H9 (cell line): ENCODE data around the gene SLC7A14. TPM values are rescaled to one million over a fixed set of nuclear protein-coding genes. Genes with fewer than 3 reads are reported as not detected.

Source experiments
- DNase-seq: peaks from one replicate; pipeline ENCODE4 v3.0.0-alpha.2; 2017
- H2AFZ ChIP-seq: one replicate; pipeline ENCODE4 v1.6.1; 2013; ENCODE audit warnings: mild to moderate bottlenecking, low read length, control low read depth, moderate library complexity
- H2AK5ac ChIP-seq: 2 replicates; pipeline ENCODE4 v1.6.1; 2013; ENCODE audit warnings: low read length, control low read depth, mixed read lengths; ENCODE audit not compliant: insufficient read length
- H2BK120ac ChIP-seq: one replicate; pipeline ENCODE4 v1.6.1; 2013; ENCODE audit warnings: low read depth, mild to moderate bottlenecking, low read length, control low read depth, inconsistent platforms; ENCODE audit not compliant: poor library complexity, severe bottlenecking
- H2BK12ac ChIP-seq: 2 replicates; pipeline ENCODE4 v1.6.1; 2013; ENCODE audit warnings: low read length, control low read depth, mixed read lengths, low read depth; ENCODE audit not compliant: insufficient read length
- H2BK15ac ChIP-seq: 2 replicates; pipeline ENCODE4 v1.6.1; 2013; ENCODE audit warnings: low read depth, low read length, control low read depth
- H2BK20ac ChIP-seq: one replicate; pipeline ENCODE4 v1.6.1; 2013; ENCODE audit warnings: low read depth, mild to moderate bottlenecking, low read length, control low read depth, inconsistent platforms; ENCODE audit not compliant: poor library complexity, severe bottlenecking
- H2BK5ac ChIP-seq: 2 replicates; pipeline ENCODE4 v1.6.1; 2013; ENCODE audit warnings: low read length, control low read depth, mixed read lengths; ENCODE audit not compliant: insufficient read length
- H3K14ac ChIP-seq: 2 replicates; pipeline ENCODE4 v1.6.1; 2013; ENCODE audit warnings: low read length, control low read depth; ENCODE audit not compliant: insufficient read depth
- H3K18ac ChIP-seq: 2 replicates; pipeline ENCODE4 v1.6.1; 2013; ENCODE audit warnings: low read depth, mild to moderate bottlenecking, mixed read lengths, low read length, control low read depth; ENCODE audit not compliant: insufficient read length
- H3K23ac ChIP-seq: 2 replicates; pipeline ENCODE4 v1.6.1; 2013; ENCODE audit warnings: low read length, control low read depth, mixed read lengths, low read depth; ENCODE audit not compliant: insufficient read length
- H3K23me2 ChIP-seq: 2 replicates; pipeline ENCODE4 v1.6.1; 2013; ENCODE audit warnings: low read depth, mild to moderate bottlenecking, mixed read lengths, low read length, control low read depth; ENCODE audit not compliant: insufficient read length, poor library complexity, severe bottlenecking
- H3K27ac ChIP-seq: 2 replicates; pipeline ENCODE4 v1.5.1; 2013; ENCODE audit warnings: low read length, control low read depth, mixed read lengths, low read depth; ENCODE audit not compliant: insufficient read length
- H3K27me3 ChIP-seq: 2 replicates; pipeline ENCODE4 v1.6.1; 2013; ENCODE audit warnings: low read length, control low read depth, inconsistent platforms; ENCODE audit not compliant: insufficient read depth
- H3K4ac ChIP-seq: 2 replicates; pipeline ENCODE4 v1.6.1; 2013; ENCODE audit warnings: low read depth, mild to moderate bottlenecking, control low read depth, inconsistent platforms, low read length, moderate library complexity
- H3K4me1 ChIP-seq: 2 replicates; pipeline ENCODE4 v1.6.1; 2013; ENCODE audit warnings: low read length, control low read depth, inconsistent platforms; ENCODE audit not compliant: insufficient read depth
- H3K4me2 ChIP-seq: 2 replicates; pipeline ENCODE4 v1.6.1; 2013; ENCODE audit warnings: low read length, control low read depth, mixed read lengths; ENCODE audit not compliant: insufficient read length, insufficient read depth
- H3K56ac ChIP-seq: 2 replicates; pipeline ENCODE4 v1.6.1; 2013; ENCODE audit warnings: low read depth, mild to moderate bottlenecking, mixed read lengths, low read length, control low read depth; ENCODE audit not compliant: insufficient read length
- H3K79me1 ChIP-seq: 2 replicates; pipeline ENCODE4 v1.6.1; 2013; ENCODE audit warnings: low read depth, mild to moderate bottlenecking, moderate library complexity, low read length, control low read depth, inconsistent platforms; ENCODE audit not compliant: insufficient read depth, poor library complexity, severe bottlenecking
- H3K79me2 ChIP-seq: 2 replicates; pipeline ENCODE4 v1.6.1; 2013; ENCODE audit warnings: low read length, control low read depth, inconsistent platforms; ENCODE audit not compliant: insufficient read depth
- H3K9ac ChIP-seq: 2 replicates; pipeline ENCODE4 v1.6.1; 2013; ENCODE audit warnings: low read length, control low read depth, mixed read lengths; ENCODE audit not compliant: insufficient read length; ENCODE audit errors: extremely low read depth
- H3K9me3 ChIP-seq: one replicate; pipeline ENCODE4 v1.6.1; 2013; ENCODE audit warnings: low read depth, low read length, inconsistent platforms; ENCODE audit not compliant: control insufficient read depth
- H3T11ph ChIP-seq: one replicate; pipeline ENCODE4 v1.6.1; 2013; ENCODE audit warnings: mild to moderate bottlenecking, low read length, control low read depth, inconsistent platforms
- H4K20me1 ChIP-seq: one replicate; pipeline ENCODE4 v1.6.1; 2013; ENCODE audit not compliant: control insufficient read depth, insufficient read length, insufficient read depth
- H4K5ac ChIP-seq: 2 replicates; pipeline ENCODE4 v1.6.1; 2013; ENCODE audit warnings: low read depth, mild to moderate bottlenecking, mixed read lengths, low read length, control low read depth; ENCODE audit not compliant: insufficient read length
- H4K8ac ChIP-seq: replicated peaks from 2 replicates; pipeline ENCODE4 v1.6.1; 2013; ENCODE audit warnings: low read length, control low read depth, mixed read lengths, low read depth; ENCODE audit not compliant: insufficient read length
- H4K91ac ChIP-seq: 2 replicates; pipeline ENCODE4 v1.6.1; 2013; ENCODE audit warnings: low read depth, mild to moderate bottlenecking, moderate library complexity, mixed read lengths, low read length, control low read depth; ENCODE audit not compliant: insufficient read length
- H3K27ac Mint-ChIP-seq, 3 experiments: 2 replicates in 2 of 3; 3 replicates in 1 of 3; pipeline ENCODE4 v1.8.0; 2020 to 2021; ENCODE audit warnings: mixed read lengths in 3 of 3, mild to moderate bottlenecking in 1 of 3, moderate library complexity in 1 of 3
- H3K27me3 Mint-ChIP-seq: 2 replicates; pipeline ENCODE4 v1.8.0; 2021; ENCODE audit warnings: low read depth, mild to moderate bottlenecking, moderate library complexity, mixed read lengths
- H3K36me3 Mint-ChIP-seq, 3 experiments: 2 replicates in 2 of 3; 3 replicates in 1 of 3; pipeline ENCODE4 v1.8.0; 2020 to 2021; ENCODE audit warnings: low read depth in 3 of 3, mixed read lengths in 3 of 3; ENCODE audit not compliant: insufficient read depth in 1 of 3
- H3K4me1 Mint-ChIP-seq, 2 experiments: 2 replicates each; pipeline ENCODE4 v1.8.0; 2020; ENCODE audit warnings: mixed read lengths in 2 of 2
- H3K4me3 Mint-ChIP-seq, 2 experiments: 2 replicates in 1 of 2; 3 replicates in 1 of 2; pipeline ENCODE4 v1.8.0; 2020 to 2021; ENCODE audit warnings: mild to moderate bottlenecking in 2 of 2, mixed read lengths in 2 of 2, moderate library complexity in 1 of 2
- H3K9me3 Mint-ChIP-seq, 2 experiments: 2 replicates in 1 of 2; 3 replicates in 1 of 2; pipeline ENCODE4 v1.8.0; 2020; ENCODE audit warnings: mild to moderate bottlenecking in 2 of 2, mixed read lengths in 2 of 2, moderate library complexity in 1 of 2
- WGBS: extraction: QIAGEN DNeasy Blood & Tissue Kit; methylation state at CpG from one replicate; pipeline ENCODE4 v1.1.7; 2013; ENCODE audit warnings: missing lambda C conversion rate, low lambda C conversion rate, mixed read lengths; ENCODE audit not compliant: insufficient read length; ENCODE audit errors: extremely low coverage; 5-methylcytosine and 5-hydroxymethylcytosine counted together
- total RNA-seq: library from RNA; stranded (reverse); gene quantifications from 2 replicates; pipeline ENCODE4 v1.2.1, GENCODE V29; 2021
- TF ChIP-seq, protein P1 (sequence below): fragments of 200-600 bp; sonication (generic); conservative IDR thresholded peaks from 3 replicates; pipeline ENCODE4 v1.8.0; 2021; ENCODE audit warnings: antibody characterized with exemption, mild to moderate bottlenecking

SLC7A14 gene
- total RNA-seq, 1 experiment from 2014 or later, result 0.42 TPM

DNA sequence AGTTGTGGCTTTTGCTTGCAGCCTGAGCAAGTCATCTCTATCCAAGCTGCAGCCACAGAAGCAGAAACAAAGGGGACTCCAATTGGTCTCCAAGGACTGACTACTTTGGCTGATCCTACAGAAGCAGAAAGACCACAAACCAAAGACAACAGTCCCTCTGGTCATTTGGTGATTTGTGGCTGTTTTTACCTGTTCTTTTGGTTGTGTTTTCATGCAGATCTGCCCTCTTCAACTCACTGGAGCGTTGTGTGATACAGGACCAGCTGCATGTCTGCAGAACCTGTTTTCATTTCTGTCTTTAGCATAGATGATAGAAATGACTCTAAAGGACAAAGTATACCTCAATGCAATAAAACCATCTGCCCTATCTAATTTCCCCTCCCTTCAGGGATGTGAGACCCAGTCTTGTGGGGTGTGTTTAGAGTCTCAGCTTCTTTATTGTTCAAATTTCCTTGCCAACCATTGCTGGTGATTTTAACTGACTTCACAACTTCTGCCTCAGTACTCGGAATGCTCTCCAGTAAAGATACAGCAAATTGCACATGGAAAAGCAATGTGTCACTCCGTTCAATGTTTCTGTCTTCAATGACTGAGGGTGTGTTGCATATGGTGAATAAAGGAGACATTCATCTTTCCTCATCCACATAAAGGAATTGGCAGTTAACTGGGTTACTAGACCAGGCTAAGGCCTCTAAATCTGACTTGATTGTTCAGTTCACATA is 48.9 kb upstream of the SLC7A14 start:
- peaks cover 11 to 14% of the 10 kb centered on the region in 2 experiments for H3K4me1 Mint-ChIP-seq
- no peaks in the 10 kb centered on the region for H3K36me3 Mint-ChIP-seq
- TF ChIP-seq, protein P1, sequence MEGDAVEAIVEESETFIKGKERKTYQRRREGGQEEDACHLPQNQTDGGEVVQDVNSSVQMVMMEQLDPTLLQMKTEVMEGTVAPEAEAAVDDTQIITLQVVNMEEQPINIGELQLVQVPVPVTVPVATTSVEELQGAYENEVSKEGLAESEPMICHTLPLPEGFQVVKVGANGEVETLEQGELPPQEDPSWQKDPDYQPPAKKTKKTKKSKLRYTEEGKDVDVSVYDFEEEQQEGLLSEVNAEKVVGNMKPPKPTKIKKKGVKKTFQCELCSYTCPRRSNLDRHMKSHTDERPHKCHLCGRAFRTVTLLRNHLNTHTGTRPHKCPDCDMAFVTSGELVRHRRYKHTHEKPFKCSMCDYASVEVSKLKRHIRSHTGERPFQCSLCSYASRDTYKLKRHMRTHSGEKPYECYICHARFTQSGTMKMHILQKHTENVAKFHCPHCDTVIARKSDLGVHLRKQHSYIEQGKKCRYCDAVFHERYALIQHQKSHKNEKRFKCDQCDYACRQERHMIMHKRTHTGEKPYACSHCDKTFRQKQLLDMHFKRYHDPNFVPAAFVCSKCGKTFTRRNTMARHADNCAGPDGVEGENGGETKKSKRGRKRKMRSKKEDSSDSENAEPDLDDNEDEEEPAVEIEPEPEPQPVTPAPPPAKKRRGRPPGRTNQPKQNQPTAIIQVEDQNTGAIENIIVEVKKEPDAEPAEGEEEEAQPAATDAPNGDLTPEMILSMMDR, result no peak
- Histone ChIP-seq H2AFZ (no peak overlapping the region), H3K79me2 (no peaks in the 10 kb centered on the region), H3K4ac (no peak overlapping the region), H3K27ac (no peak overlapping the region), H2AK5ac (no peak overlapping the region), H3K9me3 (no peaks in the 10 kb centered on the region), H3K79me1 (no peaks in the 10 kb centered on the region), H3K18ac (no peak overlapping the region), H3T11ph (no peak overlapping the region), H2BK120ac (no peak overlapping the region), H2BK20ac (no peak overlapping the region), H2BK12ac (no peak overlapping the region), H4K20me1 (no peaks in the 10 kb centered on the region), H3K4me1 (no peaks in the 10 kb centered on the region), H3K9ac (no peak overlapping the region), H4K91ac (no peak overlapping the region), H3K27me3 (no peaks in the 10 kb centered on the region), H3K4me2 (no peak overlapping the region), H4K5ac (no peak overlapping the region), H3K14ac (no peak overlapping the region), H4K8ac (no peak overlapping the region), H2BK5ac (no peak overlapping the region), H3K23ac (no peak overlapping the region), H3K56ac (no peak overlapping the region), H2BK15ac (no peak overlapping the region), H3K23me2 (no peaks in the 10 kb centered on the region)
- no peaks in the 10 kb centered on the region for H3K9me3 Mint-ChIP-seq
- no peak for DNase-seq
- no CpG with 5 or more reads among the region's 3 CpGs for WGBS
- peaks cover 1% of the 10 kb centered on the region; the same call in 1 of the 2 replicates for H3K27me3 Mint-ChIP-seq
- no peak overlapping the region; a peak in 1 of 7 replicates for H3K27ac Mint-ChIP-seq
- no peak overlapping the region for H3K4me3 Mint-ChIP-seq
